GM12878 (cell line): ENCODE measurements around the gene EPHA5. TPM values are rescaled to one million over a fixed set of nuclear protein-coding genes. Genes with fewer than 3 reads are reported as not detected.

Experiments used
- ATAC-seq: fragments of 200-7000 bp; cut with Tn5 transposase; 3 replicates; pipeline ENCODE4 v1.9.1; 2020; ENCODE audit warnings: mild to moderate bottlenecking, moderate library complexity
- BruUV-seq: library from RNA; stranded (reverse); fragments of 400-500 nt; replicated peaks from 2 replicates; lab custom pipeline; 2021; lab: Mats Ljungman, UMichigan
- CTCF ChIA-PET: fragments of 300-600 bp; sonication (Branson Sonifier 250); formaldehyde crosslinking; extraction: SDS; loops from one replicate; lab custom pipeline; 2021; ENCODE audit warnings: inconsistent platforms; lab: Yijun Ruan, JAX
- POLR2A ChIA-PET: fragments of 350-600 bp; formaldehyde crosslinking; extraction: SDS; loops from one replicate; lab custom pipeline; 2021; ENCODE audit warnings: inconsistent platforms; lab: Charles Lee
- RAD21 ChIA-PET: fragments of 300-600 bp; sonication (Branson Sonifier 250); formaldehyde crosslinking; loops from one replicate; lab custom pipeline; 2023; ENCODE audit warnings: antibody characterized with exemption; ENCODE audit not compliant: unreplicated experiment; lab: Charles Lee
- SMC1A ChIA-PET: fragments of 300-600 bp; sonication (Branson Sonifier 250); formaldehyde crosslinking; loops from one replicate; lab custom pipeline; 2023; ENCODE audit not compliant: unreplicated experiment, uncharacterized antibody; lab: Charles Lee
- DNase-seq: peaks from one replicate; pipeline ENCODE4 v3.0.0-alpha.2; 2011; ENCODE audit warnings: low read depth, low spot score
- FAIRE-seq: peaks from 3 replicates; lab custom pipeline; 2011; peaks lifted over from hg19 to GRCh38; lab: Jason Lieb, UNC
- H2AFZ ChIP-seq: 2 replicates; pipeline ENCODE4 v1.6.0; 2011; ENCODE audit warnings: low read depth, low read length, control low read depth; ENCODE audit not compliant: control insufficient read depth
- H3K27ac ChIP-seq: 2 replicates; pipeline ENCODE4 v1.5.1; 2011; ENCODE audit warnings: control low read depth; ENCODE audit not compliant: control insufficient read depth, insufficient read depth
- H3K27me3 ChIP-seq, 2 experiments: replicated peaks in 1 of 2; 2 replicates each; pipeline versions ENCODE4 v1.6.0 to v1.6.1; 2011; ENCODE audit warnings: low read length in 1 of 2; ENCODE audit not compliant: control insufficient read depth in 2 of 2, insufficient read depth in 2 of 2
- H3K36me3 ChIP-seq, 2 experiments: 2 replicates each; pipeline ENCODE4 v1.5.1; 2011; ENCODE audit warnings: low read length in 1 of 2; ENCODE audit not compliant: control insufficient read depth in 2 of 2, insufficient read depth in 2 of 2
- H3K4me1 ChIP-seq: 2 replicates; pipeline ENCODE4 v1.6.1; 2011; ENCODE audit warnings: mild to moderate bottlenecking, low read length, moderate library complexity, mixed read lengths; ENCODE audit not compliant: control insufficient read depth, insufficient read depth
- H3K4me2 ChIP-seq: 2 replicates; pipeline ENCODE4 v1.6.0; 2011; ENCODE audit warnings: control low read depth; ENCODE audit not compliant: control insufficient read depth, insufficient read depth
- H3K4me3 ChIP-seq: fragments of 200-600 bp; sonication (generic); 2 replicates; pipeline ENCODE4 v1.5.1; 2016
- H3K79me2 ChIP-seq: 2 replicates; pipeline ENCODE4 v1.6.0; 2011; ENCODE audit warnings: low read length; ENCODE audit not compliant: control insufficient read depth, insufficient read depth
- H3K9ac ChIP-seq: 2 replicates; pipeline ENCODE4 v1.8.0; 2011; ENCODE audit warnings: low read length, control low read depth, mixed read lengths; ENCODE audit not compliant: control insufficient read depth, insufficient read depth
- H3K9me3 ChIP-seq: replicated peaks from 3 replicates; pipeline ENCODE4 v1.5.1; 2011; ENCODE audit warnings: mild to moderate bottlenecking, low read length; ENCODE audit not compliant: control insufficient read depth, insufficient read depth
- H4K20me1 ChIP-seq: 2 replicates; pipeline ENCODE4 v1.6.0; 2011; ENCODE audit not compliant: control insufficient read depth, insufficient read depth
- CBX3 ChIP-seq: fragments of 200-600 bp; sonication (generic); IDR thresholded peaks from 2 replicates; pipeline ENCODE4 v1.6.1; 2016; ENCODE audit warnings: low read depth, borderline replicate concordance
- CHD4 ChIP-seq: fragments of 200-600 bp; sonication (generic); IDR thresholded peaks from 2 replicates; pipeline ENCODE4 v1.6.1; 2016; ENCODE audit warnings: mild to moderate bottlenecking
- MYB ChIP-seq: fragments of 150-350 bp; IDR thresholded peaks from 2 replicates; pipeline ENCODE4 v1.6.1; 2014; ENCODE audit warnings: mild to moderate bottlenecking, low read depth, low read length, borderline replicate concordance
- MYC ChIP-seq: IDR thresholded peaks from 2 replicates; pipeline ENCODE4 v1.6.1; 2011; ENCODE audit warnings: mild to moderate bottlenecking, low read length, moderate library complexity, inconsistent platforms; ENCODE audit not compliant: insufficient read depth, insufficient replicate concordance, insufficient read length, severe bottlenecking
- RUNX3 ChIP-seq: IDR thresholded peaks from 2 replicates; pipeline ENCODE4 v1.6.1; 2012; ENCODE audit warnings: low read length, inconsistent platforms
- ZBED1 ChIP-seq: IDR thresholded peaks from 2 replicates; pipeline ENCODE4 v1.6.1; 2016; ENCODE audit warnings: borderline replicate concordance
- WGBS: methylation state at CpG from one replicate; pipeline ENCODE4 v1.1.6; 2016; ENCODE audit warnings: low lambda C conversion rate; ENCODE audit not compliant: insufficient replicate concordance, insufficient coverage; ENCODE audit errors: missing lambda C conversion rate; 5-methylcytosine and 5-hydroxymethylcytosine counted together
- in situ Hi-C: fragments of 300-500 bp; cut with MboI; formaldehyde crosslinking; loops from 9 replicates; pipeline ENCODE4 v1.14.3; 2018; ENCODE audit warnings: mixed read lengths
- intact Hi-C: fragments of 100-400 bp; cut with micrococcal nuclease; formaldehyde crosslinking; loops from one replicate; pipeline ENCODE4 v1.14.2; 2022; ENCODE audit not compliant: unreplicated experiment
- polyA plus RNA-seq, 11 experiments: library from polyadenylated mRNA; depleted of rRNA in 4 of 11; unstranded in 6 of 11; stranded (reverse) in 5 of 11; fragments of >200 nt; fragmentation: Nextera tagmentation in 4 of 11; fragmentation: Illumina TruSeq in 1 of 11; extraction: Ambion mirVana in 4 of 11; extraction: Trizol in 1 of 11; gene quantifications; 1 replicate in 1 of 11; 2 replicates in 10 of 11; pipeline versions ENCODE4 v1.2.1 to v1.2.3, GENCODE V29; 2011 to 2016; ENCODE audit warnings: inconsistent platforms in 2 of 11, missing spikeins in 2 of 11, low read depth in 1 of 11
- total RNA-seq, 4 experiments: library from RNA; depleted of rRNA in 3 of 4; stranded (reverse); fragments of >200 nt in 3 of 4; fragmentation: Illumina TruSeq in 1 of 4; extraction: Trizol in 1 of 4; gene quantifications; 2 replicates each; pipeline versions ENCODE4 v1.2.1 to v1.2.3, GENCODE V29; 2013 to 2021
- TF ChIP-seq, protein P1 (sequence below): IDR thresholded peaks from 2 replicates; pipeline ENCODE4 v1.6.1; 2012; ENCODE audit warnings: improper control_type of control experiment, low read depth, low read length; ENCODE audit not compliant: insufficient replicate concordance

EPHA5 gene
- total and polyA plus RNA-seq, 10 of the 15 experiments (the other 5 are each of a cell fraction or from before 2014, with no cell fraction given): not detected

DNA sequence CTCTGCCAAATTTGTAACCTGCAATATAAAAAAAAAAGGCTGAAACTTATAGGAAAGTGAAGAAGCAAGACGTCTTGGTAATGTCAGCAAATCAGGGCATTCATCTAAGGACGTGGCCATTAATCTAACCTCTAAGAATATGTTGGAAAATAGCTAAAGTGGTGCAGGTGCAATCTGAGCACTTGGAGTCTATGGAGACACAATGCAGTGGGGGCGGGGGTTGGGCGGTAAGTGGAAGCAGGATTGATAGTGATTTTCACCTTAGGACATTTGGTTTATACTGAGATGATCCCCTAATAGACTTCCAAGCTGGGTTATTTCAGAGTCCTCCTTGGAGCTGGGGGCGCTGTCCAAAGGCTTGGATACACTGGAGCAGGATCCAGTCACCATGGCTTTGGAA, 283.4 kb downstream of the EPHA5 start:
- no peak overlapping the region for H3K4me2 ChIP-seq
- H2AFZ ChIP-seq: no peak overlapping the region
- in situ Hi-C loops (no loop called here), intact Hi-C loops (no loop called here)
- no peaks in the 10 kb centered on the region for H3K36me3 ChIP-seq
- SMC1A ChIA-PET: interaction anchor here (1.1 kb wide), 1 partner anchor 17 kb away, joined by 4 read pairs; no protein-coding TSS in a partner anchor
- RAD21 ChIA-PET: no interaction called here
- POLR2A ChIA-PET: no interaction called here
- H3K4me3 ChIP-seq: no peak overlapping the region
- no peaks in the 10 kb centered on the region for H3K9me3 ChIP-seq
- H3K27ac ChIP-seq: no peak overlapping the region
- no peaks in the 10 kb centered on the region for H3K79me2 ChIP-seq
- H3K27me3 ChIP-seq: no peaks in the 10 kb centered on the region
- 28% methylated on average over 5 of the region's 5 CpGs for WGBS
- ATAC-seq: no peak
- no peak for FAIRE-seq
- no peak overlapping the region for H3K9ac ChIP-seq
- no peak for DNase-seq
- CTCF ChIA-PET: interaction anchor here (0.6 kb wide), 1 partner anchor 152 kb away, joined by 3 read pairs; no protein-coding TSS in a partner anchor
- no TSS peak for BruUV-seq
- no peaks in the 10 kb centered on the region for H3K4me1 ChIP-seq
- TF ChIP-seq RUNX3: no peak
- no peak for TF ChIP-seq CBX3
- TF ChIP-seq, protein P1, sequence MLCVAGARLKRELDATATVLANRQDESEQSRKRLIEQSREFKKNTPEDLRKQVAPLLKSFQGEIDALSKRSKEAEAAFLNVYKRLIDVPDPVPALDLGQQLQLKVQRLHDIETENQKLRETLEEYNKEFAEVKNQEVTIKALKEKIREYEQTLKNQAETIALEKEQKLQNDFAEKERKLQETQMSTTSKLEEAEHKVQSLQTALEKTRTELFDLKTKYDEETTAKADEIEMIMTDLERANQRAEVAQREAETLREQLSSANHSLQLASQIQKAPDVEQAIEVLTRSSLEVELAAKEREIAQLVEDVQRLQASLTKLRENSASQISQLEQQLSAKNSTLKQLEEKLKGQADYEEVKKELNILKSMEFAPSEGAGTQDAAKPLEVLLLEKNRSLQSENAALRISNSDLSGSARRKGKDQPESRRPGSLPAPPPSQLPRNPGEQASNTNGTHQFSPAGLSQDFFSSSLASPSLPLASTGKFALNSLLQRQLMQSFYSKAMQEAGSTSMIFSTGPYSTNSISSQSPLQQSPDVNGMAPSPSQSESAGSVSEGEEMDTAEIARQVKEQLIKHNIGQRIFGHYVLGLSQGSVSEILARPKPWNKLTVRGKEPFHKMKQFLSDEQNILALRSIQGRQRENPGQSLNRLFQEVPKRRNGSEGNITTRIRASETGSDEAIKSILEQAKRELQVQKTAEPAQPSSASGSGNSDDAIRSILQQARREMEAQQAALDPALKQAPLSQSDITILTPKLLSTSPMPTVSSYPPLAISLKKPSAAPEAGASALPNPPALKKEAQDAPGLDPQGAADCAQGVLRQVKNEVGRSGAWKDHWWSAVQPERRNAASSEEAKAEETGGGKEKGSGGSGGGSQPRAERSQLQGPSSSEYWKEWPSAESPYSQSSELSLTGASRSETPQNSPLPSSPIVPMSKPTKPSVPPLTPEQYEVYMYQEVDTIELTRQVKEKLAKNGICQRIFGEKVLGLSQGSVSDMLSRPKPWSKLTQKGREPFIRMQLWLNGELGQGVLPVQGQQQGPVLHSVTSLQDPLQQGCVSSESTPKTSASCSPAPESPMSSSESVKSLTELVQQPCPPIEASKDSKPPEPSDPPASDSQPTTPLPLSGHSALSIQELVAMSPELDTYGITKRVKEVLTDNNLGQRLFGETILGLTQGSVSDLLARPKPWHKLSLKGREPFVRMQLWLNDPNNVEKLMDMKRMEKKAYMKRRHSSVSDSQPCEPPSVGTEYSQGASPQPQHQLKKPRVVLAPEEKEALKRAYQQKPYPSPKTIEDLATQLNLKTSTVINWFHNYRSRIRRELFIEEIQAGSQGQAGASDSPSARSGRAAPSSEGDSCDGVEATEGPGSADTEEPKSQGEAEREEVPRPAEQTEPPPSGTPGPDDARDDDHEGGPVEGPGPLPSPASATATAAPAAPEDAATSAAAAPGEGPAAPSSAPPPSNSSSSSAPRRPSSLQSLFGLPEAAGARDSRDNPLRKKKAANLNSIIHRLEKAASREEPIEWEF: no peak
- TF ChIP-seq MYB: no peak
- TF ChIP-seq ZBED1: no peak
- TF ChIP-seq MYC: no peak
- no peak for TF ChIP-seq CHD4
- H4K20me1 ChIP-seq: no peaks in the 10 kb centered on the region
